ENCODE measurements around the gene RETREG3. TPM values are rescaled to one million over a fixed set of nuclear protein-coding genes. Genes with fewer than 3 reads are reported as not detected.

Gene RETREG3
- total and polyA plus RNA-seq, 2 of the 13 experiments (the other 11 are each of a cell fraction or from before 2014, with no cell fraction given) = 47.0 to 55.8 TPM

DNA sequence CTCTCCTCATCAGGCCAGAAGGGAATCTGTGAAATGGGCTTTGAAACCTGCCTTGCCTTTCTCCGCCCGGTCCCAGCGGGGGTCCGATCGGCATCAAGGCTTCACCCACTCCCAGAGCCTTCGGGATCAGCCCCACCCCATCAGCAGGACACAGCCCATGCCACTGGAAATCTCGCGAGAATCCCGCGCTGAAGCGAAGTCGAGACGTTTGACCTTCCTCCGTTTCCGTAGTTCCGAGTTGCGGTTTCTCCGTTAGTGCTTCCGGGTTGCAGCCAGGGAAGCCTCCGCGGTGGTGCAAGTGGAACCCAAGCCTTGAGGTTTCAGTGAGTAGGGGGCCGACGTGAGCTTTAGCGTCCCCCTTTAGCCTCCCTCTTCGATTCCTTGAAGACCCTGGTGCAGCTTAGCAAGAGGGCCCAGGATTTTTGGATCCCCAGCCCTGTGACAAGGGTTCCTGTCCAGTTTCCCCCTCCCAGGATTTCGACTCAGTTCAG is 47.2 kb downstream of the RETREG3 start, which contains the start of gene COASY (continued):
- TF ChIP-seq, protein P1, sequence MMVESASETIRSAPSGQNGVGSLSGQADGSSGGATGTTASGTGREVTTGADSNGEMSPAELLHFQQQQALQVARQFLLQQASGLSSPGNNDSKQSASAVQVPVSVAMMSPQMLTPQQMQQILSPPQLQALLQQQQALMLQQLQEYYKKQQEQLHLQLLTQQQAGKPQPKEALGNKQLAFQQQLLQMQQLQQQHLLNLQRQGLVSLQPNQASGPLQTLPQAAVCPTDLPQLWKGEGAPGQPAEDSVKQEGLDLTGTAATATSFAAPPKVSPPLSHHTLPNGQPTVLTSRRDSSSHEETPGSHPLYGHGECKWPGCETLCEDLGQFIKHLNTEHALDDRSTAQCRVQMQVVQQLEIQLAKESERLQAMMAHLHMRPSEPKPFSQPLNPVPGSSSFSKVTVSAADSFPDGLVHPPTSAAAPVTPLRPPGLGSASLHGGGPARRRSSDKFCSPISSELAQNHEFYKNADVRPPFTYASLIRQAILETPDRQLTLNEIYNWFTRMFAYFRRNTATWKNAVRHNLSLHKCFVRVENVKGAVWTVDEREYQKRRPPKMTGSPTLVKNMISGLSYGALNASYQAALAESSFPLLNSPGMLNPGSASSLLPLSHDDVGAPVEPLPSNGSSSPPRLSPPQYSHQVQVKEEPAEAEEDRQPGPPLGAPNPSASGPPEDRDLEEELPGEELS (CRISPR knock-in tag; IDR thresholded peaks at IDR 0.05) = peak; percentile 78
- TF ChIP-seq DPF2 (CRISPR knock-in tag; IDR thresholded peaks at IDR 0.05; ENCODE audit: borderline replicate concordance, low read depth) (no peak), ZNF607 (CRISPR knock-in tag; IDR thresholded peaks at IDR 0.05; ENCODE audit: borderline replicate concordance) (peak; percentile 82; the same call in 1 of the 2 replicates), BCL6 (CRISPR knock-in tag; IDR thresholded peaks at IDR 0.05) (peak; percentile 62), RARA (CRISPR knock-in tag; IDR thresholded peaks at IDR 0.05) (peak; percentile 59), KDM3A (CRISPR knock-in tag; IDR thresholded peaks at IDR 0.05; ENCODE audit: low read depth) (peak; percentile 17; the same call in 1 of the 2 replicates), PCBP1 (IDR thresholded peaks at IDR 0.05; ENCODE audit: borderline replicate concordance, low read depth, low read length) (0 out of 2 replicates have a peak, but pooled peaks have one; percentile 39), ERF (CRISPR knock-in tag; IDR thresholded peaks at IDR 0.05) (0 out of 2 replicates have a peak, but pooled peaks have one; percentile 53), ZBTB21 (CRISPR knock-in tag; IDR thresholded peaks at IDR 0.05) (no peak), HDAC1 (CRISPR knock-in tag; IDR thresholded peaks at IDR 0.05) (peak; percentile 93), ZC3H13 (CRISPR knock-in tag; IDR thresholded peaks at IDR 0.05) (peak; percentile 77), ZSCAN30 (CRISPR knock-in tag; IDR thresholded peaks at IDR 0.05) (no peak), ZNF510 (CRISPR knock-in tag; IDR thresholded peaks at IDR 0.05; ENCODE audit: low read depth) (no peak; the same call in 1 of the 2 replicates), NFE2L2 (IDR thresholded peaks at IDR 0.05; ENCODE audit: low read length) (peak; percentile 1; the same call in 1 of the 2 replicates)
- TF ChIP-seq, protein P2, sequence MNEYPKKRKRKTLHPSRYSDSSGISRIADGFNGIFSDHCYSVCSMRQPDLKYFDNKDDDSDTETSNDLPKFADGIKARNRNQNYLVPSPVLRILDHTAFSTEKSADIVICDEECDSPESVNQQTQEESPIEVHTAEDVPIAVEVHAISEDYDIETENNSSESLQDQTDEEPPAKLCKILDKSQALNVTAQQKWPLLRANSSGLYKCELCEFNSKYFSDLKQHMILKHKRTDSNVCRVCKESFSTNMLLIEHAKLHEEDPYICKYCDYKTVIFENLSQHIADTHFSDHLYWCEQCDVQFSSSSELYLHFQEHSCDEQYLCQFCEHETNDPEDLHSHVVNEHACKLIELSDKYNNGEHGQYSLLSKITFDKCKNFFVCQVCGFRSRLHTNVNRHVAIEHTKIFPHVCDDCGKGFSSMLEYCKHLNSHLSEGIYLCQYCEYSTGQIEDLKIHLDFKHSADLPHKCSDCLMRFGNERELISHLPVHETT (CRISPR knock-in tag; conservative IDR thresholded peaks at IDR 0.05) = peak; percentile 96
- TF ChIP-seq, protein P3, sequence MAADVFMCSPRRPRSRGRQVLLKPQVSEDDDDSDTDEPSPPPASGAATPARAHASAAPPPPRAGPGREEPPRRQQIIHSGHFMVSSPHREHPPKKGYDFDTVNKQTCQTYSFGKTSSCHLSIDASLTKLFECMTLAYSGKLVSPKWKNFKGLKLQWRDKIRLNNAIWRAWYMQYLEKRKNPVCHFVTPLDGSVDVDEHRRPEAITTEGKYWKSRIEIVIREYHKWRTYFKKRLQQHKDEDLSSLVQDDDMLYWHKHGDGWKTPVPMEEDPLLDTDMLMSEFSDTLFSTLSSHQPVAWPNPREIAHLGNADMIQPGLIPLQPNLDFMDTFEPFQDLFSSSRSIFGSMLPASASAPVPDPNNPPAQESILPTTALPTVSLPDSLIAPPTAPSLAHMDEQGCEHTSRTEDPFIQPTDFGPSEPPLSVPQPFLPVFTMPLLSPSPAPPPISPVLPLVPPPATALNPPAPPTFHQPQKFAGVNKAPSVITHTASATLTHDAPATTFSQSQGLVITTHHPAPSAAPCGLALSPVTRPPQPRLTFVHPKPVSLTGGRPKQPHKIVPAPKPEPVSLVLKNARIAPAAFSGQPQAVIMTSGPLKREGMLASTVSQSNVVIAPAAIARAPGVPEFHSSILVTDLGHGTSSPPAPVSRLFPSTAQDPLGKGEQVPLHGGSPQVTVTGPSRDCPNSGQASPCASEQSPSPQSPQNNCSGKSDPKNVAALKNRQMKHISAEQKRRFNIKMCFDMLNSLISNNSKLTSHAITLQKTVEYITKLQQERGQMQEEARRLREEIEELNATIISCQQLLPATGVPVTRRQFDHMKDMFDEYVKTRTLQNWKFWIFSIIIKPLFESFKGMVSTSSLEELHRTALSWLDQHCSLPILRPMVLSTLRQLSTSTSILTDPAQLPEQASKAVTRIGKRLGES (CRISPR knock-in tag; IDR thresholded peaks at IDR 0.05; ENCODE audit: borderline replicate concordance) = 0 out of 2 replicates have a peak, but pooled peaks have one; percentile 62
- TF ChIP-seq, protein P4, sequence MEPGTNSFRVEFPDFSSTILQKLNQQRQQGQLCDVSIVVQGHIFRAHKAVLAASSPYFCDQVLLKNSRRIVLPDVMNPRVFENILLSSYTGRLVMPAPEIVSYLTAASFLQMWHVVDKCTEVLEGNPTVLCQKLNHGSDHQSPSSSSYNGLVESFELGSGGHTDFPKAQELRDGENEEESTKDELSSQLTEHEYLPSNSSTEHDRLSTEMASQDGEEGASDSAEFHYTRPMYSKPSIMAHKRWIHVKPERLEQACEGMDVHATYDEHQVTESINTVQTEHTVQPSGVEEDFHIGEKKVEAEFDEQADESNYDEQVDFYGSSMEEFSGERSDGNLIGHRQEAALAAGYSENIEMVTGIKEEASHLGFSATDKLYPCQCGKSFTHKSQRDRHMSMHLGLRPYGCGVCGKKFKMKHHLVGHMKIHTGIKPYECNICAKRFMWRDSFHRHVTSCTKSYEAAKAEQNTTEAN (CRISPR knock-in tag; conservative IDR thresholded peaks at IDR 0.05) = peak; percentile 60
- TF ChIP-seq, protein P5, sequence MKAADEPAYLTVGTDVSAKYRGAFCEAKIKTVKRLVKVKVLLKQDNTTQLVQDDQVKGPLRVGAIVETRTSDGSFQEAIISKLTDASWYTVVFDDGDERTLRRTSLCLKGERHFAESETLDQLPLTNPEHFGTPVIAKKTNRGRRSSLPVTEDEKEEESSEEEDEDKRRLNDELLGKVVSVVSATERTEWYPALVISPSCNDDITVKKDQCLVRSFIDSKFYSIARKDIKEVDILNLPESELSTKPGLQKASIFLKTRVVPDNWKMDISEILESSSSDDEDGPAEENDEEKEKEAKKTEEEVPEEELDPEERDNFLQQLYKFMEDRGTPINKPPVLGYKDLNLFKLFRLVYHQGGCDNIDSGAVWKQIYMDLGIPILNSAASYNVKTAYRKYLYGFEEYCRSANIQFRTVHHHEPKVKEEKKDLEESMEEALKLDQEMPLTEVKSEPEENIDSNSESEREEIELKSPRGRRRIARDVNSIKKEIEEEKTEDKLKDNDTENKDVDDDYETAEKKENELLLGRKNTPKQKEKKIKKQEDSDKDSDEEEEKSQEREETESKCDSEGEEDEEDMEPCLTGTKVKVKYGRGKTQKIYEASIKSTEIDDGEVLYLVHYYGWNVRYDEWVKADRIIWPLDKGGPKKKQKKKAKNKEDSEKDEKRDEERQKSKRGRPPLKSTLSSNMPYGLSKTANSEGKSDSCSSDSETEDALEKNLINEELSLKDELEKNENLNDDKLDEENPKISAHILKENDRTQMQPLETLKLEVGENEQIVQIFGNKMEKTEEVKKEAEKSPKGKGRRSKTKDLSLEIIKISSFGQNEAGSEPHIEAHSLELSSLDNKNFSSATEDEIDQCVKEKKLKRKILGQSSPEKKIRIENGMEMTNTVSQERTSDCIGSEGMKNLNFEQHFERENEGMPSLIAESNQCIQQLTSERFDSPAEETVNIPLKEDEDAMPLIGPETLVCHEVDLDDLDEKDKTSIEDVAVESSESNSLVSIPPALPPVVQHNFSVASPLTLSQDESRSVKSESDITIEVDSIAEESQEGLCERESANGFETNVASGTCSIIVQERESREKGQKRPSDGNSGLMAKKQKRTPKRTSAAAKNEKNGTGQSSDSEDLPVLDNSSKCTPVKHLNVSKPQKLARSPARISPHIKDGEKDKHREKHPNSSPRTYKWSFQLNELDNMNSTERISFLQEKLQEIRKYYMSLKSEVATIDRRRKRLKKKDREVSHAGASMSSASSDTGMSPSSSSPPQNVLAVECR (CRISPR knock-in tag; IDR thresholded peaks at IDR 0.05; ENCODE audit: borderline replicate concordance) = peak; percentile 93

All from HepG2 (cell line).